ENCODE measurements around the gene RNF126.
"Not testable (repeated sequence)": the region's sequence is repeated elsewhere in the genome, so short reads cannot be mapped to it uniquely, and the experiment has no call there.

RNF126 gene

DNA sequence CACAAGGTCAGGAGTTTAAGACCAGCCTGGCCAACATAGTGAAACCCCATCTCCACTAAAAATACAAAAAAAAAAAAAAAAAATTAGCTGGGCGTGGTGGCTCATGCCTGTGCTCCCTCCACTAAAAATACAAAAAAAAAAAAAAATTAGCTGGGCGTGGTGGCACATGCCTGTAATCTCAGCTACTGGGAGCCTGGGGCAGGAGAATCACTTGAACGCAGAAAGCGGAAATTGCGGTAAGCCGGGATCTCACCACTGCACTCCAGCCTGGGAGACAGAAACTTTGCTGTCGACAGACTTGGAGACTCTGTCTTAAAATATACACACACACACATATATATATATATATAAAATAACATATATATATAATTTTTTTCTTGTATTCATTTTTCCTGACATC lies 36.4 kb downstream of the RNF126 start:
- H3K4me1 ChIP-seq (ENCODE audit: control extremely low read depth in 1 of 4, control insufficient read depth in 4 of 4, insufficient read depth in 4 of 4, low read length in 3 of 4); POLR2A ChIA-PET; DNase-seq; H3K27ac ChIP-seq (ENCODE audit: insufficient read depth in 1 of 2, low read depth in 1 of 2, low read length in 2 of 2, poor library complexity in 1 of 2, severe bottlenecking in 2 of 2); H3K9me3 ChIP-seq (ENCODE audit: control extremely low read depth in 1 of 5, control insufficient read depth in 4 of 5, insufficient read depth in 2 of 5, low read depth in 1 of 5, low read length in 4 of 5); H3K27me3 ChIP-seq (replicated peaks in 2 of 5; ENCODE audit: control insufficient read depth in 4 of 5, insufficient read depth in 5 of 5, low read length in 4 of 5); H3K4me3 ChIP-seq (ENCODE audit: control insufficient read depth in 1 of 7, extremely low read depth in 1 of 7, insufficient read depth in 4 of 7, low read depth in 2 of 7, low read length in 6 of 7): not testable (repeated sequence)
- CTCF ChIA-PET = interaction anchor here (1.2 to 2.1 kb wide), 4 partner anchors 9 to 41 kb away, joined by 3 to 7 read pairs (median 4); no protein-coding TSS in a partner anchor
- H3K36me3 ChIP-seq (ENCODE audit: control insufficient read depth in 4 of 4, insufficient read depth in 4 of 4, low read length in 3 of 4) = peaks cover 3 to 57% (median 33%) of the 10 kb centered on the region in 4 experiments
- WGBS (ENCODE audit: insufficient coverage) = 100% methylated on average over 1 of the region's 7 CpGs

DNA sequence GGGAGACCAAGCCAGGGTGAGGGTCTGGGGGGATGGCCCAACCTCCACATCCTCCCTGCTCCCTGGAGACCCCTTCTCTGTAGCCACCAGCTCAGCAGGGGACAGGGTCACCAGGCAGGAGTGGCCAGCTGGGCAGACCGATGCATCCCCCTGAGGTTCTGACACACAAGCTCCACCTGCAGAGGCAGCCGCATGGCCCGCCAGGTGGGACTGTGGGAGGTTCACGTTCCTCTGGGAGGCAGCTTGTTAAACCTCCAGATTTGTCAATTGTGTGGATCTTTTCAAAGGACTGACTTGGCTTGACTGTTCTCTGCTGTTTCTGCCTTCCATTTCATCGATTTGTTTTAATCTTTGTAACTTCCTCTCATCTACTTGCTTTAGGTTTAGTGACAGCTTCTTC lies 37.8 kb downstream of the RNF126 start:
- ChIA-PET POLR2A (no interaction called here), CTCF (interaction anchor here (1.0 to 1.2 kb wide), 3 partner anchors 9 to 41 kb away, joined by 3 read pairs; no protein-coding TSS in a partner anchor)
- DNase-seq = no peak
- H3K4me1 ChIP-seq (ENCODE audit: control extremely low read depth in 1 of 4, control insufficient read depth in 4 of 4, insufficient read depth in 4 of 4, low read length in 3 of 4) = no peaks in the 10 kb centered on the region
- peaks cover 3 to 66% (median 32%) of the 10 kb centered on the region in 4 experiments for H3K36me3 ChIP-seq (ENCODE audit: control insufficient read depth in 4 of 4, insufficient read depth in 4 of 4, low read length in 3 of 4)
- no peaks in the 10 kb centered on the region for H3K27me3 ChIP-seq (replicated peaks in 2 of 5; ENCODE audit: control insufficient read depth in 4 of 5, insufficient read depth in 5 of 5, low read length in 4 of 5)
- no peaks in the 10 kb centered on the region for H3K9me3 ChIP-seq (ENCODE audit: control extremely low read depth in 1 of 5, control insufficient read depth in 4 of 5, insufficient read depth in 2 of 5, low read depth in 1 of 5, low read length in 4 of 5)
- H3K4me3 ChIP-seq (ENCODE audit: control insufficient read depth in 1 of 7, extremely low read depth in 1 of 7, insufficient read depth in 4 of 7, low read depth in 2 of 7, low read length in 6 of 7) = no peak overlapping the region
- 92% methylated on average over 4 of the region's 5 CpGs for WGBS (ENCODE audit: insufficient coverage)
- no peak overlapping the region for H3K27ac ChIP-seq (ENCODE audit: insufficient read depth in 1 of 2, low read depth in 1 of 2, low read length in 2 of 2, poor library complexity in 1 of 2, severe bottlenecking in 2 of 2)

DNA sequence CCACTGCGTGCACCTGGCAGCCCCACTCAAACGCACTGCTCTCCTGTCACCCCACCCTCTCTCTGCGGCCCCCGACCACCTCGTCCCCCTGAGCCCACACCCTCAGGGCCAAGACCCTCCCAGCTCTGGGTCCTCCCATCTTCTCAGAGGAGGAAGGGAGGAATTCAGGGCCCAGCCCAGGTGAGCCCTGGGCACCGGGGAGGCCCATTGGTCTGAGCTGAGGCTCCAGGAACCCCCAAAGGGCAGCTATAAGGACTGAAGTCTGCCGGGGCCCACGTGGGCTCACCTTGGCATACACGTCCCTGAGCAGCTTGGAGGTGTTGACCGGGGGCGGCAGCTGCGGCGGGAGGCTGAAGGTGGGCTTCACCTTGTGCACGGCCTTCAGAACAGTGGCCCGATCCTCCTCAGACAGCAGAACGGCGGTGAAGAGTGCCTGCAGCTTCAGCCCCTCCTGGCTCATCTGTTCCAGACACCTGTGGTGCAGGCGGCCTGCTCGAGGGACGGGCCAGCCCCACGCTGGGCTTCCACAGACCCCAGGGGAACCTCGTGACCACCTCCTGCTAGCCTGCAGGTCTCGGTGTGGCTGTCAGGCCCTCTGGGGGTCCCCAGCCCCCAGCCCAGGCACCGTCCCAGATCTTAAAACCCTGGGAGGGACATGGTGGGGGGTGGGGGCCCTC lies 38.4 kb downstream of the RNF126 start:
- Histone ChIP-seq H3K27ac (ENCODE audit: insufficient read depth in 1 of 2, low read depth in 1 of 2, low read length in 2 of 2, poor library complexity in 1 of 2, severe bottlenecking in 2 of 2) (no peak overlapping the region), H3K27me3 (replicated peaks in 2 of 5; ENCODE audit: control insufficient read depth in 4 of 5, insufficient read depth in 5 of 5, low read length in 4 of 5) (no peaks in the 10 kb centered on the region), H3K9me3 (ENCODE audit: control extremely low read depth in 1 of 5, control insufficient read depth in 4 of 5, insufficient read depth in 2 of 5, low read depth in 1 of 5, low read length in 4 of 5) (no peaks in the 10 kb centered on the region), H3K36me3 (ENCODE audit: control insufficient read depth in 4 of 4, insufficient read depth in 4 of 4, low read length in 3 of 4) (peaks cover 6 to 70% (median 33%) of the 10 kb centered on the region in 4 experiments), H3K4me3 (ENCODE audit: control insufficient read depth in 1 of 7, extremely low read depth in 1 of 7, insufficient read depth in 4 of 7, low read depth in 2 of 7, low read length in 6 of 7) (no peak overlapping the region), H3K4me1 (ENCODE audit: control extremely low read depth in 1 of 4, control insufficient read depth in 4 of 4, insufficient read depth in 4 of 4, low read length in 3 of 4) (no peaks in the 10 kb centered on the region)
- ChIA-PET CTCF (interaction anchor here (1.1 to 1.2 kb wide), 2 partner anchors 17 to 29 kb away, joined by 3 read pairs; no protein-coding TSS in a partner anchor), POLR2A (no interaction called here)
- DNase-seq = no peak
- WGBS (ENCODE audit: insufficient coverage) = 97% methylated on average over 18 of the region's 24 CpGs

DNA sequence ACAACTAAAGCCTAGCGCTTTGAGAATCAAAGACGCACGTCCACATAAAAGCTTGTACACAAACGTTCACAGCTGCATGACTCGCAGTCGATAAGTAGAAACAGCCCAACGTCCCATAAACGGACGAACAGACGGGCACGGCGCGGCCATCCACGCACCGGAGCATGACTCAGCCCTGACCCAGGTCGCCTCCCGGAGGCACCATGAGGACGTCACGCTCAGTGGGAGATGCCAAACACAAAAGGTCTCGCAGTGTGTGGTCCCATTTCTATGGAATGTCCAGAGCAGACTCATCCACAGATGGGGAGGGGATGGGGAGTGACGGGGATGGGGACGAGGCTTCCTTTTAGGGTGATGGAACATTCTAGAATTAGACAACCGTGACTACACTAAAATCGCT lies 39.0 kb downstream of the RNF126 start:
- Histone ChIP-seq H3K9me3 (ENCODE audit: control extremely low read depth in 1 of 5, control insufficient read depth in 4 of 5, insufficient read depth in 2 of 5, low read depth in 1 of 5, low read length in 4 of 5) (no peaks in the 10 kb centered on the region), H3K4me1 (ENCODE audit: control extremely low read depth in 1 of 4, control insufficient read depth in 4 of 4, insufficient read depth in 4 of 4, low read length in 3 of 4) (no peaks in the 10 kb centered on the region), H3K36me3 (ENCODE audit: control insufficient read depth in 4 of 4, insufficient read depth in 4 of 4, low read length in 3 of 4) (peaks cover 6 to 70% (median 36%) of the 10 kb centered on the region in 4 experiments), H3K27ac (ENCODE audit: insufficient read depth in 1 of 2, low read depth in 1 of 2, low read length in 2 of 2, poor library complexity in 1 of 2, severe bottlenecking in 2 of 2) (no peak overlapping the region), H3K4me3 (ENCODE audit: control insufficient read depth in 1 of 7, extremely low read depth in 1 of 7, insufficient read depth in 4 of 7, low read depth in 2 of 7, low read length in 6 of 7) (no peak overlapping the region), H3K27me3 (replicated peaks in 2 of 5; ENCODE audit: control insufficient read depth in 4 of 5, insufficient read depth in 5 of 5, low read length in 4 of 5) (no peaks in the 10 kb centered on the region)
- CTCF ChIA-PET = interaction anchor here (1.2 kb wide), 1 partner anchor 17 kb away, joined by 3 read pairs; no protein-coding TSS in a partner anchor
- 98% methylated on average over 23 of the region's 24 CpGs for WGBS (ENCODE audit: insufficient coverage)
- POLR2A ChIA-PET = no interaction called here
- no peak for DNase-seq

DNA sequence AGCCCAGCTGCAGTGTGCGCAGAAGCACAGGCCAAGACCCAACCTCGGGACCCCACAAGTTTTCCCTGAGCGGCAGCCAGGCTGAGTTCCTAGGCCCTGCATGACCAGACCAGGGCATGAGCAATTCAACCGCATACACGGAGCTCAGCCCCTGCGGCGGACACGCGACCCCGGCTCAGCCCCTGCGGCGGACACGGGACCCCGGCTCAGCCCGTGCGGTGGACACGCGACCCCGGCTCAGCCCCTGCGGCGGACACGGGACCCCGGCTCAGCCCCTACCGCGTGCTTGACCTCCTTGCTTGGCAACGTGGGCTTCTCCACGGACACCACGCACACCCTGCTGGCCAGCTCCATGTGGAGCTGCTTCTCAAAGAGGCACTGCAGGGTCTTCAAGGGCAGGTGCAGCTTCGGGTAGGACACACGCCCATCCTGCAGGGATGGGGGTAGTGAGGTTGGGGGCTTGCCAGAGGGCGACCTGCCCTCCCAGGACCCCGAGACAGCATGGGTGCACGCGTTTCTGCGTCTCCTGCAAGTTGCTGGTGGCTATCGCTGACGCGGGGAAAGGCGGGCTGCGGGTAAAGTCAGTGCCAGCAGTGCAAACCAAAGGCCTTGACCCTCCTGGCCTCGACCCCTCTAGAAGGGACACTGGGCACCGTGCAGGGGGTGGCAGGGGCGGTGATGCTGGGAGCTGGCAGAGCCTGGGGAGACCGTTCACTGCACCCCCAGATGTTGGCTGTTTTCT lies 39.7 kb downstream of the RNF126 start:
- no peak for DNase-seq
- POLR2A ChIA-PET = no interaction called here
- CTCF ChIA-PET = no interaction called here
- Histone ChIP-seq H3K4me1 (ENCODE audit: control extremely low read depth in 1 of 4, control insufficient read depth in 4 of 4, insufficient read depth in 4 of 4, low read length in 3 of 4) (no peaks in the 10 kb centered on the region), H3K36me3 (ENCODE audit: control insufficient read depth in 4 of 4, insufficient read depth in 4 of 4, low read length in 3 of 4) (peaks cover 6 to 70% (median 39%) of the 10 kb centered on the region in 4 experiments), H3K9me3 (ENCODE audit: control extremely low read depth in 1 of 5, control insufficient read depth in 4 of 5, insufficient read depth in 2 of 5, low read depth in 1 of 5, low read length in 4 of 5) (no peaks in the 10 kb centered on the region), H3K27me3 (replicated peaks in 2 of 5; ENCODE audit: control insufficient read depth in 4 of 5, insufficient read depth in 5 of 5, low read length in 4 of 5) (no peaks in the 10 kb centered on the region), H3K4me3 (ENCODE audit: control insufficient read depth in 1 of 7, extremely low read depth in 1 of 7, insufficient read depth in 4 of 7, low read depth in 2 of 7, low read length in 6 of 7) (no peak overlapping the region), H3K27ac (ENCODE audit: insufficient read depth in 1 of 2, low read depth in 1 of 2, low read length in 2 of 2, poor library complexity in 1 of 2, severe bottlenecking in 2 of 2) (no peak overlapping the region)
- WGBS (ENCODE audit: insufficient coverage) = 96% methylated on average over 44 of the region's 44 CpGs

DNA sequence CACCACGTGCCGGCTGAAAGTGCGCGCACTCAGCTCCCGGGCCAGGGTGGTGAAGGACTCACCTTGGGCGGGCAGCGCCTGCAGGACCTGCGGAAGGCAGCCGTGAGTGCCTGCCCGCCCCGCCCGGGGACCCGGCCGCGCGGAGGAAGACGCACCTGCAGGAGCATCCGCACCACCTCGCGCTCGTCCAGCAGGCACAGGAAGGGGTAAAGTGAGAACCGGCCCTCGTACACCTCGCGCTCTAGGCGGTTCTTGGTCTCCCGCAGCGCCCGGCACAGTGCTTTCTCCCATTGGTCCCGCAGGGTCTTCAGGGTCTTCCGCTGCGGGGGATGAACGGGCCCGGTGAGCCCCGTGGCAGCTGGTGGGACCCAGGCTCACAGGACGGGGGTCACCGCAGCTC lies 40.3 kb downstream of the RNF126 start:
- Histone ChIP-seq H3K9me3 (ENCODE audit: control extremely low read depth in 1 of 5, control insufficient read depth in 4 of 5, insufficient read depth in 2 of 5, low read depth in 1 of 5, low read length in 4 of 5) (no peaks in the 10 kb centered on the region), H3K4me1 (ENCODE audit: control extremely low read depth in 1 of 4, control insufficient read depth in 4 of 4, insufficient read depth in 4 of 4, low read length in 3 of 4) (no peaks in the 10 kb centered on the region), H3K4me3 (ENCODE audit: control insufficient read depth in 1 of 7, extremely low read depth in 1 of 7, insufficient read depth in 4 of 7, low read depth in 2 of 7, low read length in 6 of 7) (no peak overlapping the region), H3K27ac (ENCODE audit: insufficient read depth in 1 of 2, low read depth in 1 of 2, low read length in 2 of 2, poor library complexity in 1 of 2, severe bottlenecking in 2 of 2) (no peak overlapping the region), H3K36me3 (ENCODE audit: control insufficient read depth in 4 of 4, insufficient read depth in 4 of 4, low read length in 3 of 4) (peaks cover 3 to 70% (median 39%) of the 10 kb centered on the region in 4 experiments), H3K27me3 (replicated peaks in 2 of 5; ENCODE audit: control insufficient read depth in 4 of 5, insufficient read depth in 5 of 5, low read length in 4 of 5) (no peaks in the 10 kb centered on the region)
- 97% methylated on average over 35 of the region's 37 CpGs for WGBS (ENCODE audit: insufficient coverage)
- no peak for DNase-seq
- ChIA-PET POLR2A (no interaction called here), CTCF (interaction anchor here (1.1 kb wide), 1 partner anchor 9 kb away, joined by 3 read pairs; no protein-coding TSS in a partner anchor)

DNA sequence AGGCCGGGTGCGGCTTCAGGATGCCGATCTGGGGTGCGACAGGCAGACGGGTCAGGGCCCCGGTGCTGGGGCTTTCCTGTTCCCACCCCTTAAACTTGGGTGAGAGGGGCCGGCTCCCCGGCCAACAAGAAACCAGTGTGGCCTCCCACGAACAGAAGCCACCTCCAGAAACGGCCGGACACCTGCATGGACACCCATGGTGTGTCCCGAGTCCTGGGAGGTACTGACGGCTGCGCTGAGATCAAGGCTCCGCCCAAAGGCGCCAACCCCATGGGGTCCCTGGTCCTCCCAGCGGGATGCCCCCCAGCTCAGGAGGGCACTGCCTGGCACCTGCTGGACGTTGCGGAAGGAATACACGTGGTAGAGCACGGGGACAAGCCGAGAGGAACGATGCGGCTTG lies 41.2 kb downstream of the RNF126 start:
- Histone ChIP-seq H3K27ac (ENCODE audit: insufficient read depth in 1 of 2, low read depth in 1 of 2, low read length in 2 of 2, poor library complexity in 1 of 2, severe bottlenecking in 2 of 2) (no peak overlapping the region), H3K27me3 (replicated peaks in 2 of 5; ENCODE audit: control insufficient read depth in 4 of 5, insufficient read depth in 5 of 5, low read length in 4 of 5) (no peaks in the 10 kb centered on the region), H3K9me3 (ENCODE audit: control extremely low read depth in 1 of 5, control insufficient read depth in 4 of 5, insufficient read depth in 2 of 5, low read depth in 1 of 5, low read length in 4 of 5) (no peaks in the 10 kb centered on the region), H3K4me3 (ENCODE audit: control insufficient read depth in 1 of 7, extremely low read depth in 1 of 7, insufficient read depth in 4 of 7, low read depth in 2 of 7, low read length in 6 of 7) (no peak overlapping the region), H3K4me1 (ENCODE audit: control extremely low read depth in 1 of 4, control insufficient read depth in 4 of 4, insufficient read depth in 4 of 4, low read length in 3 of 4) (no peaks in the 10 kb centered on the region), H3K36me3 (ENCODE audit: control insufficient read depth in 4 of 4, insufficient read depth in 4 of 4, low read length in 3 of 4) (peaks cover 3 to 76% (median 39%) of the 10 kb centered on the region in 4 experiments)
- no peak for DNase-seq
- WGBS (ENCODE audit: insufficient coverage) = 95% methylated on average over 24 of the region's 24 CpGs
- CTCF ChIA-PET = interaction anchor here (1.1 kb wide), 1 partner anchor 10 kb away, joined by 3 read pairs; no protein-coding TSS in a partner anchor
- POLR2A ChIA-PET = no interaction called here
